Kidney tubule cell (primary cell): ENCODE data around the gene CNPY1.

Experiments used
- DNase-seq: peaks from one replicate; pipeline ENCODE4 v3.0.0-alpha.2; 2018; ENCODE audit warnings: low spot score

CNPY1 gene

DNA sequence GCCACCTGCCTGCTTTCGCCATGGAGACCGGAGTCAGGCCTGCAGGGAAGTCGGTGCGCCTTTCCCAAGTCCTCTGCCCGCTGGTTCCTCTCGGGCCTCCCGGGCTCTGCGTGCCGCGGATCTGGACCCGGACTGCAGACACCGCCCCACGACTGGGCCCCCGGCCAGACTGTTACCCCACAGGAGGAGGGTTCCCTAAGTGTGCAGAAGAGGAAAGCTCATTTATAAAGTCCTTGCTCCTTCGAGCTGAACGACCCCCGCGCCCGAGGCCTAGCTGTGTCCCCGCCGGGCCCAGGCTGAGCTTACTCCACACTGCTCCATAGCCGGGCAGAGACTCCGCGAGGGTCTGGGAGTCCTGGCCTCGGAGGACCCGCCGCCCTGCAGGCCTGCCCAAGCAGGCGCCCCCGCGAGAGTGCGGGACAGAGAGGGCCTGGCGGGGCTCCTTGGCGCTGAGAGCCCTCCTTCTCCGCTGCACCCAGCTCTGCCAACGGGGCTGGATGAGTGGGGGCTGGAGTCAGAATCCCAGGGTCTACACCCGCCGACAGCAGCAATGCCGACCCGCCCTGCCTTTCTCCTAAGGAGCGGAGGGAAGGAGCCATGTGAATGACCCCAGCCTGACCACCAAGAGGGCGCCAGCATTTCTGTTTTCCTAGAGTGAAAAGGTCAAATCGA, 80.1 kb downstream of the CNPY1 start:
- DNase-seq = no peak

GRCh38 chr7:155465761-155466141, 80.6 kb downstream of the CNPY1 start:
- no peak for DNase-seq

GRCh38 chr7:155464948-155465739, 81.2 kb downstream of the CNPY1 start:
- no peak for DNase-seq

- no peak for DNase-seq
These were observed 82.2 kb downstream of the CNPY1 start for GRCh38 chr7:155464183-155464582.

DNA sequence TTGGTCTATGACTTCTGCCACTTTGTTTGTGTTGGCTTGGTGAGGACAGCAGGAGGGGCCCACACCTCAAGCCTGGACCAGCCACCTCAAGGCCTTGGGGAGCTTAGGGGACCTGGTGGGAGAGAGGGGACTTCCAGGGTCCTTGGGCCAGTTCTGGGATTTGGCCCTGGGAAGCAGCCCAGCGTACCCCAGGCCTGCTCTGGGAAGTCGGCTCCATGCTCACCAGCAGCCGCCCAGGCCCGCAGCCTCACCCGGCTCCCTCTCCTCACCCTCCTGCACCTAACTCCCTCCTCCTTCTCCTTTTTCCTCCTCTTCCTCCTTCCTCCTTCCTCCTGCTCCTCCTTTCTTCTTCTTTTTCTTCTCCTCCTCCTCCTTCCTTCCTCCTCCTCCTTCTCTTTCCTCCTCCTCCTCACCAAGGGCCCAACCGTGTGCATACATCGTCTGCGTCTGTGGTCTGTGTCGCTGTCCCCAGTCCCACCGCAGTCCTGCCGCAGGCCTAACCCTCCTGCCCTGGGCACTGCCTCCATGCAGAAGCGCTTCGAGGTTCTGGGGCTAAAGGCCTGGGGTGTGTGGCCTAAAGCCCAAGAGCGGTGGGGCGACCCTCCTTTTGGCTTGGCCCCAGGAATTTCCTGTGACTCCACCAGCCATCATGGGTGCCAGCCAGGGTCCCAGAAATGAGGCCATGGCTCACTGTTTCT, 83.1 kb downstream of the CNPY1 start:
- DNase-seq = no peak

GRCh38 chr7:155462163-155462735, 84.1 kb downstream of the CNPY1 start:
- DNase-seq = no peak

DNA sequence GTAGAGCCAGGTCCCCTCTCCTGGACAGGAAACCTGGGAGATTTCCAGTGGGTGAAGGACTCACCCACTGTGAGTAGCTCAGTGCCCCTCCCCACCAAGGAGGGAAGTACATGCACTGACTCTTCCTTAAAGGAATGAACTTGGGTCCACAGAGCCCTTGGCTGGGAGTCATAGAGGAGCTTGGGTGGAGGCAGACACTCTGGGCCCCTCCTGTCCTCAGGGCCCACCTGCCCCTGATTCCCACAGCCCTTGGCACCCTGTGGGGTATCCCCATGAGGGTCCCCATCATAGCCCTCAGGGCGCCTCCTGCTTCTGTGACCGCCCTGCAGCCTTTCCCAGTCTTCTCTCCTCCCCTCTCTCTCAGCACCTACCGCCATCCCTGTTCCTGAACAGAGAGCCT, 84.7 kb downstream of the CNPY1 start:
- DNase-seq = no peak

DNA sequence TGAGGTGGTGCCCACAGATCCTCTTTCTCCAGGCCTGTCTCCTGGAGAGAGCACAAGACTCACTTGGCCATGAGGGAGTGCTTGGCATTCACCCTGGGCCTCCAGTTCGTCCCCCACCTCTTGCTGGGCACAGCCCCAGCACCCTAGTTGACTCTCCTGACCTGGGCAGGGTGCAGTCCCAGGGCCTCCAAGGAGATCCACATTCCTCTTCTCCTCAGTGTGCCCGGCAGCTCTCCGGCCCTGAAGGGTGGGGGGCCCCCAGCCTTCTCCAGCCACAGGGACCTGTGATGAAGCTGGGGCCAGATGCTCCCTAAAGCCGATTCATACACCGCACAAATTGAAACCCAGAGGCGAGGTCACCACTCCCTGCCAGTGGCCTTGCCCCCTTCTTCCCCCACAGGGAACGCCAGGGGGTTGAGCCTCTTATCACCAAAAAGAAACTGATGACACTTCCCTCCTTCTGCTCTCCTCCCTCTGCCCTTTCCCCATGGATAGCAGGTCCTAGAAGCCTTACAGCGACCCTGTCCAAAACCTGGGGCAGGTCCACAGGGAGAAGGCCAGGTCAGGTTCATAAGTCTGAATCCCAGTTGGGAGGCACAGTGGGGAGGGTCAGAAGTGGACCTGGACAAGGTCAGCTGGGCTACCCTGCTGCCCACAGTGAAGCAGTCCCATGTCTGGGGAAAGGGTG, 85.3 kb downstream of the CNPY1 start:
- no peak for DNase-seq

DNA sequence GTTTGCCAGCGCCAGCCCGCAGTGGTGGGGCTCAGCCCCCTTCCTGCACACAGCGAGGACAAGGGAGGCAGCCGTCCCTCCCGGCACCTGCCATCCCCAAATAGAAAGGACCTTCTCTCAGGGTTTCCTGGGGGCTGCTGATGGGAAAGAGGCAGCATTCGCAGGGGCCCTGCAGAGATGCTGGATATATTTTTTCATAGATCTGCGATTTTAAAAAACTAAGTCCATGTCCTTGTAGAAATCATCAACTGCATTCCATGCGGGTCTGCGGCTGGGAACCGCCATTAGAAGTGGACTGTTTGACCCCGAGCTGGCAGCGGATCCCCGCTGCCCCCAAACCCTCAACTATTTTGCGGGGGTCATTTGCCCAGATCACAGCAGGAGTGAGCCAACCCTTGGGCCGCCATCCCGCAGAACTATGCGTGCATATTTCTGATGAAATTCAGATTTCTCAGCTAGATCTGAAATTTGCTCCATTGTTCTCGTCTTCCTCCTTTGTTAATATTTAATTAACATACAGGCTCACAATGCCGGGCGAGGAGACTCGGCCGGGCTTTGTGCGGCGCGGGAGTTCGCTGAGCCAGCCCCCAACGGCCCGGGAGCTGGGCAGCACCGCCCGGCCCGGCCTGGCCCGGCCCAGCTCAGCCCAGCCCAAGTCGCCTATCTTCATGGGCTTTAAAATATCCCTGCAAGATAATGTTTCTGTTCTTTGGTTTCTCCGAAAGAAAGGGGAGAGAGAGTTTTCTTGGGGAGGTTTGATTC, 86.5 kb downstream of the CNPY1 start:
- DNase-seq = no peak

- no peak for DNase-seq
These were observed 87.3 kb downstream of the CNPY1 start for GRCh38 chr7:155458878-155459699.

- peak; percentile 5 for DNase-seq
These were observed 88.1 kb downstream of the CNPY1 start, which contains the start of gene EN2 for GRCh38 chr7:155458111-155458877. TSS of gene EN2 (plus strand) at chr7:155458129. CDS start at chr7:155458378, 249 bp downstream.

DNA sequence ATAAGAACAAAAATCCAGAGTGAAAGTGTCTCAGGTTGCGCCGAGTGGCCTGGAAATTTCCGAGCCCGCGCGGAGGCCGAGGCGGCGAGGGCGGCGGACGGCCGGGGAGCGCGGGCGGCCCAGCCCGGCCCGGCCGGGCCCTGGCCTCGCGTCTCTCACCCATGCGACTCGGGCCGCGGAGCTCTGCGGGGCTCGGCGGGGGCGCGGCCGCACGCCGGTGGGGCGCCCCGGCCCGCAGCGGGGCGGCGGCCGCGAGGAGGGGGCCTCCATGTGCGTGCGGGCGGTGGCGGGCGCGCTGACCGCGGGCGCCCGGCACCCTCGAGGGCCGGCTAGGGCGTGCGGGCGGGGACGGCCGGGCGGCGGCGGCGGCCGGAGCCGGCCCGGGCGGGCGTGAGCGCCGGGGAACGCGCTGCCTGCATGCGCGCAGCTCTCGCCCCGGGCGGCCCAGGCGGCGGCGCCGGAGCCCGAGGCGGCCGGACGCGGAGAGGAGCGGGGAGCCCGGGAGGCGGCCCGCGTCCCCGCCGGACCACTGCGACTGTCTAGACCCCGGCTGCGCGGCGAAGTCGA, 88.7 kb downstream of the CNPY1 start:
- no peak for DNase-seq

- peak; percentile 53 for DNase-seq
These were observed 89.4 kb downstream of the CNPY1 start for GRCh38 chr7:155456738-155457543.

- DNase-seq = no peak
These were observed 90.3 kb downstream of the CNPY1 start for GRCh38 chr7:155455776-155456737.

- DNase-seq = no peak
These were observed 91.1 kb downstream of the CNPY1 start for GRCh38 chr7:155455132-155455693.

GRCh38 chr7:155454183-155455112, 91.9 kb downstream of the CNPY1 start:
- no peak for DNase-seq
